ENCODE measurements around the gene TNKS2.
A peak's percentile ranks its signal among the peaks of the same experiment; 100 is the strongest.
"Not testable (repeated sequence)": the region's sequence is repeated elsewhere in the genome, so short reads cannot be mapped to it uniquely, and the experiment has no call there.

Gene TNKS2

DNA sequence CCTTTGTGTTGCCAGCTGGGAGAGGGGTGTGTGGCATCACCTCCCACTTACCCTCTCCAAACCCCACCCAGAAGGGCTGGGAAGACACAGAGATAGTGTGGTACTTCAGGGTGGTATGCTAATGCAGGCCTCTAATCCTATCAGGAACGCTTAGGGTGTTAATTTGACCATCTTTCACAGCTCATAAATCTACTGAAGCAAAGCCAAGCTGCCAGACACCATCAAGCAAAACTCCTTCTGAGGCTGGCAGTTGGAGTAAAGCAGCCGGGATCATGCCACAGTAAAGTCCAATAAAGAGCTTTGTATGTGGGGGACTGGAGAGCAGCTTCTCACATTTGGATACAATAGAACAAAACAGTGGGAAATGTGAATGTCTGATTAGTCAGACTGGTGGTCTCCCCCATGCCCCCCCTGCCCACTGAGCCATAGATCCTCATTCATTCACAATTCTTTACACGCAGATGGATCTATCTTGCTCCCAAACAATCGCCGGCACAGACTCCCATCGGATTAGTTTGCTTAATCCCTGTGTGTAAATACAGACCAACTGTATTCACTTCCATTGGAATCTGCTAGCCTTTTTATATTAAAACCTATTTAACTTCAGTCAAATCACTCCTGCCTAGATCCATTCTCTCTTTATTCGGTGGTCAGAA is 81.4 kb downstream of the TNKS2 start:
- DNase-seq, result no peak

DNA sequence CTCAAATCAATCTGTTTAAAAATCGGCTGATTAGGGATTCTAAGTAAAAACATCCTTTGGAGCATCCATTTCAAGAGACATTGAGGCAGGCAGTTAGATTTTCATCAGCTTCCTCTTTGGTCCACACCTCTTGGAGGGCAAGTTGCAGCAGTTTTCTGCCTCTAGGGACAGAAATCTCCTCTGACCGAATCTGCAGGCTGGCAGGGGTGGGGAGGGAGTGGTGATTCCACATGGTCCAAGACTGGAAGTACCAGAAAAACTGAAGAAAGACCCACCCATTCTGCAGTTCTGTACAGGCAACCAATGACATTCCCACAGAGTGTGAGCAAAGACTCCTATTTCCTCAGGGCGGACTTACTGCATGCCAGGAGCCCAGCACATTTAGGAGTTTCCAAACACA is 82.1 kb downstream of the TNKS2 start:
- DNase-seq, result no peak

DNA sequence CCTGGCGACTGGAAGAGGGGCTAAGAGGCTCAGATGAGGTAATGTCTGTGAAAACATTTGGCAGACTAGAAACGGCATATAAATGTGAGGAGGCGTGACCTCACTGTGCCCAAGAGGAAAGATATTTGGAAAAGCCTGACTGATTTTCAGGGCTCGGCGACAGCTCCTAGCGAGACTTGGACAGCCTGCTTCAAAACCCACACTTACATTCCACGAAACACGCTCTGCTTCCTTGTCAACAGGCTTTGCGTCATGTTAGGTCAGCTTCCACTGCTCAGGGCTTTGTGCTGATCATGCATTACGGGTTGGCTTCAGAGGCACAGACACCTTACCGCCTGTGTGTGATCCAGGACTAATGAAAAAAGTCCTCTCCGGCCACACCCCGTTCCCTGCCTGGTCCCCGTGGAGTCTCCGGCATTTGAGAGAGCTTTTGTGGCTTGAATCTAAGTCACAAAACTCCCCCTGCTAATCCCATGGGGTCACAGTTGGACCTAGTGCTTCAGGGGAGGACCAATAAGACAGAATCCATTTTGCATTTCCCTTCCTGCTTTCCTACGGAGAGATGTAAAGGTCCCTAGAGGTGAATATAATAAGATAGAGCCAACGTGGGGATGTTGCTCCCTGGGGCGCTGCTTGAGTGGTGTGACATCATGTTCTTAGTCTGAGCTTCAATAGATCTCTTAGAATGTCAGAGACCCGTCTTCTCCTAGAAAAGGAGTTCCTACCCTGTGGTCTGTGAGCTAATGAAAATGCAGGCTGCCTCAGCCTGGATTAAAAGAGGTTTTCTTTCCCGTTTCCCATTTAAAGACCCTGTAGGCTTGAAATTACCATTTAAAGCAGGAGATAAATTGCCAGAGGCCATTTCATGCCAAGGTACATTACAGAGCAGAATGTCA is 85.6 kb downstream of the TNKS2 start:
- DNase-seq, result no peak

DNA sequence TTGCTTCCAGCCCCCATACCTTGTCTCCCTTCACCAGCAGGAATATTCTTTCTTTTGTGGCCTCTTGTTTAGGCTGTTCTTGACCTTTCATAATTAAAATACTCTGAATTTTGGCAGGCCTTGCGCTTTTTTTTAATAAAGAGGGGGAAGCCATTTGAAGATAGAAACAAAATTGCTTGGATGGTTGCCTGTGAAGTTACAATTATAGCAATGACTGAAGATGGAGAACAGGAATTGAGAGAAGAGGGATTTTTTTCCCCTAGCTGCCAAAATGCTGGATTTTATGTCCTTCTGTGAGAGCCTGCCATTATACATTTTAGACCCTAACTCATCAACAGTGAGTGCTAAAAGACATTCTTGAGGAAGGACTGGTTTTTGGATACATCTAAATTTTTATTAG is 86.3 kb downstream of the TNKS2 start:
- no peak for DNase-seq

DNA sequence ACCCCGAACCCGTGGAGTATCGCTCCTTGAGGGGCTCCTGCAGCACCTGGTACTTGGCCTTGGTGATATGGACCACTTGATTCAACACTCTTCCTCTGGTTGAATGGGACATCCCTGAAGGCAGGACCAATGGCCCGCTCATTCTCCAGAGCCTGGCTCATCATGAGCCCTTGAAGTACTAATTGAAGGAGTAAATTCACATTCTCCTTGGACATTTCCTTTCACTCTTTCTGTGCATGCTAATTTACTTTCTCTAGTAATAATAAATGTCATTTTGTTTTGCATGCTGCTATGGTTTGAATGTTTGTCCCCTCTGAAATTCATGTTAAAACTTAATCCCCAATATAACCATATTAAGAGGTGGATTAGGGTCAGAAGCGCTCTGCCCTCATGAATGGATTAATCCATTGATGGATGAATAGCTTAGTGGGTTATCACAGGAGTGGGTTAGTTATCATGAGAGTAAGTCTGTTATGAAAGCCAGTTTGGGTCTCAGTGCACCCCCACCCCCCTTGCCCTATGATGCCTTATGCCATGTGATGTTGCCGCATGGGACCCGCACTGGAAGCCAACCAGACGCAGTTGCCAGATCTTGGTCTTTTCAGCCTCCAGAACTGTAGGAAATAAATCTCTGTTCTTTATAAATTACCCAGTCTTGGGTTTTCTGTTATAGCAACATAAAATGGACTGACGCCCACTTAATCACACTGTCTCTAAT is 87.3 kb downstream of the TNKS2 start:
- no peak for DNase-seq

DNA sequence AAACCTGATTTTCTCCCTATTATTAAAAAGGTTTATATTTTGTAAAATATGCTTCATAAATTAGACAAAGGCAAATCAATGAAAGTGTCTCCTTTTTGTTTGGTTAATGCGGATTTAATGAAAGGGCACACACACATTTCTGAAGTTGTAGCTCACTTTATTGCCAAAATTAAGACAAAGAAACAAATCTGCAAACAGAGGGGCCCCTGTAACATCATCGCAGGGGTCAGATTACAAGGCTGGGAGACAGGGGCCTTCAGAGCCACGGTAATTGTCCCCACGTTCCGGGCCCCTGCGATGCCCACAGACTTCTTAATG is 88.7 kb downstream of the TNKS2 start:
- no peak for DNase-seq

DNA sequence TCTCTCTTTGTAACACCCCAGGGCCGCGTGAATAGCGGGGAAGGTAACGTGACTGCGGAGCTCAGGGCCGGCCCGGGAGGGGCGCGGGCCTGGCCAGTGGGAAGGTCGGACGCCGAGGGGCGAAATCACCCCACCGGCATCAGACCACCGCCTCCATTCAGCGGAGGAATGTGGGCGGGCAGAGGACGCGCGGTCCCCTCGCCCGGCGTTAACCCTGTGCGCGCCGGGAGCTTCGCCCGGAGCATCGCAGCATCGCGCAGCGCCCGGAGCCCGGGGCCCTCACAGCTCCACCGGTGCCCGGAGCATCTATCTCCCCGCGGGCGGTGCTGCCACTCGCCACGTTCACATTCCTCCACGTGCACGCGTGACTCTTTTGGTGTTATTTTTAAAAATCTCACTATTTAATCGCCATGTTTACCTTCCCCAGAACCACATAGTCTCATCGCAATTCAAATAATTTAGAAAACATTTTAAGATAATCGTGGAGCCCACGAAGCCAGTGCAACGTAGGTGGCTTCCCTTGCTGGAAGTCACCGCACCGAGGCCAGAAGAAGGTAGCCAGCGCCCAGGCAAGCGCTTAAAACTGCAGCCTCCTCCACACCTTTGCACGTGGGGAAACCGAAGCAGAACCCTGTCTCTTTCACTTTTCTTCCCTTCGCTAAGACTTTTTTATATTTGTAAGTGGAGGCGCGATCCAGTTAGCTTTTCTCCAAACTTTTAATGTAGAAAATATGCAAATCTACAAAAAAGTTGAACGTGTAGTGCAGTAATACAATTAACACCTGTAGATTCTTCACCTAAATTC is 89.2 kb downstream of the TNKS2 start:
- no peak for DNase-seq

DNA sequence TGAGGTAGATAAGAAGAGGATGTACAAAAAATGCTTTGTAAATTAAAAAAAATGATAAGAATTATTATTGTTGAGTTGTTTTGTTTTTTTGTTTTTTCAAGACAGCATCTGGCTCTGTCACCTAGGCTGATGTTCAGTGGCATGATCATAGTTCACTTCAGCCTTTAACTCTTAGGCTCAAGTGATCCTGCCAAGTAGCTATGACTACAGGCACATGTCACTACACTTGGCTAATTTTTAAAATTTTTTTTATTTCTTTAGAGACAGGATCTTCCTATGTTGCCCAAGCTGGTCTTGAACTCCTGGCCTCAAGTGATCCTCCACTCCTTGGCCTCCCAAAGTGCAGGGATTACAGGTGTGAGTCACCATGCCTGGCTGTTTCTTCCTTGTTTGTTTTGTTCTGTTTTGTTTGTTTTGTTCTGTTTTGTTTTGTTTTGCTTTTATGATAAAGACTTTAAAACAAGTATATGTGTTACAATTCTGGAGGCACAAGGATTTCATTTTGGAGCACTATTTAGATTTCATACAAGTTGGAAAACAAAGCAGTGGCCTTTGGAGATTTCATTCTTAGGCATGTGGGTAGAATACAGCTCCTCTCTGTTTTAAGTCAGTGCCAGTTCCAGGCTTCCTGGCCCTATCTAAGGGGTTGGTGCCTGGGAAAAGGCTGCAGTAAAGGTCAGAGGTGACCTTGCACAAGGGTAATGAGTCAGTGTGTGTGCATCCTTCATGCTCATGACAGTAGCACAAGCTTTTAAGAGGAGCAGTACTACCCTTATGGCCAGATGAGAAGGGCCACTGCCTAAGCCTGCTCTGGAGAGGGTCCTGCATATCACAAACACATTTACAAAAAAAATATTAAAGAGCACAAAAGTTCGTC is 93.1 kb downstream of the TNKS2 start:
- DNase-seq, result no peak

DNA sequence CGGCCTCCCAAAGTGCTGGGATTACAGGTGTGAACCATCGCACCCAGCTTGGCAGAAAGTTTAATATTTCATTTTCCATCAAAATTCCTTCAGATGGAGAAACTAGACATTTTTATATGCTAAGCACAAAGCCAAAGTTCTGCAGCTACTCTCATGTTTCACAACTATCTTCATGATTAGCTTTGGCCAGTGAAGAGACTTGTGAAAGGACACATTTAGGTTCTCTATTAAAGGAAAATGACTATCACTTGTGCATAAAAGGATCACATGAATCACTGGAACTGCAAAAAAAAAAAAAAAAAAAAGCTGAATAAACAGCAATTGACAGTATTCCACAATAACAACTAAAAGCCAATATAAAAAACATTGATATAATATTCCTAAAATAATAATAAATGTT is 94.8 kb downstream of the TNKS2 start:
- DNase-seq, result no peak

DNA sequence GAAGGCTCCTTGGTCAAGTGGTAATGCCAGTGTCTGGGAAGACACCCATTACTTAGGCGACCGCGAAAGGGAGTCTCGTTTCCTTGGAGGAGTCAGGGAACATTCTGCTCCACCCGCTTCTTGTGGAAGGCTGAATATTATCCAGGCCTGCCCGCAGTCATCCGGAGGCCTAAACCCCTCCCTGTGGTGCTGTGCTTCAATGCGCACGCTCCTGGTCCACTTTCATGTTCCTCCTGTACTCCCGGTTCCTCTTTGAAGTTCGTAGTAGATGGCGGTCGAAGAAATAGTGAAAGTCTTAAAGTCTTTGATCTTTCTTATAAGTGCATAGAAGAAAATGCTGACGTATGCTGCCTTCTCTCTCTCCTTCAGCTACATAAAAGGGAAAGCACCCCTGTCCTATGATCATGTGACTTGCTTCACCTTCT is 96.0 kb downstream of the TNKS2 start:
- not testable (repeated sequence) for DNase-seq

DNA sequence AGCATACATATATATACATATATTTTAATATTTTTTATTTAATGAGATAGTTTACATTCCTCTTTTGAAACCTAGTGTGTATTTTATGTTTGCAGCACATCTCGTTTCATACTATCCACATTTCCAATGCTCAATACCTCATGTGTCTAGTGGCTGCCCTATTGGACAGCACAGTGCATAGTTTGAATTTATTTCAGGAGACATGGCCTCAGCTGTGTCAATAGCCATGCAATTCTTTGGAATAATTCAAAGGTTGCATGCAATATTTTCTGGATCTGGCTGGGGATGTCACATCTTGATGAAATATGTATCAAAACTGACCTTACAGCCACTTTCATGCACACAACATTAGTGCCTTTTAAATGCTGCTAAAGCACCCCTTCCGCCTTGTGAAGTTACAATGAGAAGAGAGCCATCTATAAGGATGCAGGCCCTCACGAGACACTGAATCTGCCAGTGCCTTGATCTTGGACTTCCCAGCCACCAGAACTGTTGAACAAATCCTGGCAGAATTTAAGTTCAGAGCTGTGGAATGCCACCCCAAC is 98.1 kb downstream of the TNKS2 start:
- no peak for DNase-seq

DNA sequence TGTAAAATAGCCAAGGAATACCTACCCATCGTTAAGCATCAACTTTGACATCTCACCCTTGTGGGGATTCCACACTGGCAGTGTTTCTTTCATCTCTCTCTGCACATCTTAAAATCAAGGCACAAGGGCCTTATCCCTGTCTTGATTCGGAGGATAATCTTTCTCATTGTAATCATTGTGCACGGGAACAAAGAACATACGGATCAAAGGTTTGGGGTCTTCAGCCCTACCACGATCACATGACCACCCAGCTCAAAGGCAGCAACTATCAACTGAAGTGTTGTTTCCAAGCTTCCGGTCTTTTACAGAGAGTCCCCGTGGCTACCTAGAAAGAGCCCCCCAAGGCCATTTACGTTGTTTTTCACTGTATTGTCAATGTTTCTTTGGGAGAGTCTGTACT is 99.2 kb downstream of the TNKS2 start:
- DNase-seq, result no peak

DNA sequence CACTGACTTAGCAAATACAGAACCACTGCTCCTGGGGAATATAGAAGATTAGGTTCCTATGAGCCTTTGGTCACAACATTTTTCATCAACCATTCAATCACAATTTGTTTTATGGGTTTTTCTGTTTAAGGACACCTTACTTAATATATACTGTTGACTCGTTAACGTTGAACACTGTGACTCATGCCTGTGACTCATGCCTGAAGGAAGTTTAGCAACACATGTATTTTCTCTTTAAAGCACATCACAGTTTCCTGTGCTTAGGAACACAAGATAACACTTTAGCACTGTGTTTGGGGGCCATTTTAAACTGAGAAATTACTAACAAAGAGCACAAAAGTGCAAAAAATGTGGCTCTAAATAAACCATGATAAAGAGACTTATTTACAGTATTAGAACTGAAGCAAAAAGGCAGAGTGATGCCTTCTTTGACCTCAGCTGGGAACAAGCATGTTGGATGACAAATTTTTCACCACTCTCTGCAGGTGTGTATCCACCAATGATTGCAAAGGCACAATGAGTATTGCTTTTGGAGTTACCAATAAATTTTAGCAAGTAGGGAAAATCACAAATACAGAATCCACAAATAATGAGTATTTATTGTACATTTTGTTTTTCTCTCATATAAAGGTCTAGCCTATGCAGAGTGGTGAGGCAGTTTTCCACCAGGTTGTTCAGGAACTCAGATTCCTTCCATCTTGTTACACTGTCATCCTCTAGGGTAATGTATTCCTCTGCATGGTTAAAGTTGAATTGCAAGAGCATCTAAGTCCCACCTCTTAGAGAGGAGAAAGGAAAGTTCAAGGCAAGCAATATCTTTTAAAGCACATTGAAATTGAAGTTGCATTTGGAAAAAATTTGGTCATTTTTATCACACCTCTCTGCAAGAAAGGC is 103.8 kb downstream of the TNKS2 start:
- peak; percentile 58 for DNase-seq

DNA sequence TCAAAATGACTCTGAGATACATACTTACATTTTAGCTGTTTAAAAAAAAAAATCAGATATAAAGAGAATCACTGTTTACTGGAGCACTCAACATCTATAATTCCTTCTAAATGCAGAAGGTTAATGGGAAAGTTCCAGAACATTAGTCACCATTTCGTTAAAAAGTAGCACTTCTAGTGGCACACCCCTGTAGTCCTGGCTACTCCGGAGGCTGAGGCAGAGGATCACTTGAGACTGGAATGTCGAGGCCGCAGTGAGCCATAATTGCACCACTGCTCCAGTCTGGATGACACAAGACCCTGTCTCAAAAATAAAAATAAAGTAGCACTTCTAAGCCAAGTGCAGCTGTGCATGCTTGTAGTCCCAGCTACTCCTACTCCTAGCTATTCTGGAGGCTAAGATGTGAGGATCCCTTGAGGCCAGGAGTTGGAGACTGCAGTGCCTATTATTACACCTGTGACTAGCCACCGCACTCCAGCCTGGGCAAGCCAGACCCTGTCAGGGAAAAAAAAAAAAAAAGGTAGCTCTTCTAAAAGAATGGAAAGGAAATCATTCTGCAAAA is 108.9 kb downstream of the TNKS2 start:
- no peak for DNase-seq

DNA sequence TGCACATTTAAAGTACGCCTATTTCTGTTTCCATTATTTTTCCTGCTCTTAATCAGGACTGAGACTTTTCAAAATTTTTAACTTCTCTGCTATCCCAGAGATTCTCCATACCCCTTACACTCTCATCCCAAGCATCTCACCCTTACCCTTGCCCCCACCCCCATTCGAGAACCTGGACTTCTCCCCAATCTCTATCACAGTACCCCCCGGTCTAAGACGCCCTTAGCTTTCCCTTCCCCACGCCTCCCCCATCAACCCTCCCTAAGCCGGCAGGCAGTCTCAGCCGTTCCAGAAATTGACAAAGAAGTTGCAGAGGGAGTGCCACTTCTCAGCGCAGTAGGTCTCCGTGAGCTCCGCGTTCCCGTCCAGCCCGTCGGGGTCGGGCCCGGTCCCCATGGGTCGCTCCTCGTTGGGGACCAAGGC is 109.7 kb downstream of the TNKS2 start:
- no peak for DNase-seq

DNA sequence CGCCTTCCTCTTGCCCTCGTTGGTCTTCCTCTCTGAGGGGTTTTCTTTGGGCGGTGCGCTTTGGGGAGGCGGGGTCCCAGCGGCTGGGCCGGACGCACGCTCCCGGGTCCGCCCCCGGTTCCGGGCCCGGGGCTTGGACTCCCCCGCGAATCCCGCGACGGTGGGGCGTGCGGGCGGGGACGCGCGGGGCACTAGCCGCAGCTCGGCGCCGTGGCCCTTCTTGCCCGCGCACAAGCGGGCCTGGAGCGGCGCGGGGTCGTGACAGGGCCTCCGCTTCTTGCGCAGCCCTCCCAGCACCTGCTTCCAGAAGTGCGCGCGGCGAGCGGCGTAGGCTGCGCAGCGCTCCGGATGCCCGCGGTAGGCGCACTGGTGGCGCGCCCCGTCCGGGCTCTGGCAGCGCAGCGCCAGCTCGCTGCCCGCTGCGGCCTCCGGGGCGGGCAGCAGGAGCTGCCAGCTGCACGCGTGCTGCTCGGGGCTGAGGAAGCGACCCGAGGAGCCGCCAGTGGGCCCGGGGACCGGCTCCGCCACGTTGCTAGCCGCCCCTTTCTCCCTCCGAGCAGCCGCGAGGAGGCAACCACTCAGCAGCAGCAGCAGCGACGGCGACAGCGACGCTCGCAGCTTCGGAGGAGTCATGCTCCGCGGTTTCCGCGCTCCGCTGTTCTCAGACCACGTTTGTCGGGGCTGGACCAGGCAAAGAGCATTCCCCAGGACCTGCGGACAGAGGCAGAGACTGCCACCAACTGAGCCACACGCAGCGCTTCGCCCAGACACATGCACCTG is 110.3 kb downstream of the TNKS2 start:
- peak; percentile 70 for DNase-seq

DNA sequence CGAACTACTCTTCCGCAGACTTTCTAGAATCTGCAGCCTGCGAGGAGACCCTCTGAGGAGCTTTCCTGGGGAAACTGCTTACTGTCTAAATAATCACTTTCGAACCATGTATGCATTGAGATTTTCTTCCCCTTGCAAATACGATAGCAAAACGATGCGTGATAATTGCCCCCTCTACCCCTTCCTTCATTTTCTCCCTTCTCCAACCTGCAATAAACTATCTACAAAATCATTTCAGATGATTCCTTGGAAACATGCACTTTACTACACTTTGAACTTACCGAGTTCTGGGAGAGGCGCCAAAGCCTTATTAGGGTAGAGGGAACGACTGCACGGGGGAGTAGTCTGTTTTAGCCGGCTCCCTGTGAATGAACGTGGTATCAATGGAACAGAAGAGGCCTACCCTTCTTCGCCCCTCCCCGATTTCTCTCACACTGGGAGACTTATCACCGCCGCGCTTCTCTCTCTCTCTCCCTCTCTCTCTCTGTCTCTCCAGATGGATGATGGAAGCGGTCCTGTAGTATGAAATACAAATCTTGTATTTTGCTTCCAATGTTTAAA is 111.0 kb downstream of the TNKS2 start, which contains the start of gene FGFBP3:
Gene FGFBP3 (minus strand): TSS at position 370 of the 561 bp plus-strand sequence. CDS start 517 bp downstream, outside the sequence.
- DNase-seq, result peak; percentile 33

DNA sequence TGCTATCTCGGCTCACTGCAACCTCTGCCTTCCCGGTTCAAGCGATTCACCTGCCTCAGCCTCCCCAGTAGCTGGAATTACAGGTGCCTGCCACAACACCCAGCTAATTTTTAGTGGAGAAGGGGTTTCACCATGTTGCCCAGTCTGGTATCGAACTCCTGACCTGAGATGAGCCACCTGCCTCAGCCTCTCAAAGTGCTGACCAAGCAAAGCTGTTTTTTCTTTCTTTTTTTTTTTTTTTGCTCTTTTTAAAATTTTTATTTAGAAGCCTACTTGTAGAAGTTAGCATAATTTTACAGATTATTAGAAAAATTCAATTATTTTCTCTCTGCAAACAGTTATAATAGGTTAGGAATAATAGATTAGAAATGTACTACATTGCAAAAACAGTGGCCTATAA is 112.2 kb downstream of the TNKS2 start:
- DNase-seq, result no peak
